GM23338 (cell line): Measurements from ENCODE around the gene F2. TPM values are rescaled to one million over a fixed set of nuclear protein-coding genes. Genes with fewer than 3 reads are reported as not detected.

Experiments
- ATAC-seq: fragments of 200-7000 bp; cut with Tn5 transposase; 3 replicates; pipeline ENCODE4 v1.9.1; 2020
- DNase-seq: peaks from one replicate; pipeline ENCODE4 v3.0.0-alpha.2; 2015; ENCODE audit warnings: low spot score
- H2AFZ ChIP-seq: fragments of 200-600 bp; sonication (generic); 2 replicates; pipeline ENCODE4 v1.8.0; 2016; ENCODE audit warnings: antibody characterized with exemption, mild to moderate bottlenecking, moderate library complexity
- H3F3A ChIP-seq: fragments of 200-600 bp; sonication (generic); replicated peaks from 2 replicates; pipeline ENCODE4 v1.8.0; 2017; ENCODE audit warnings: antibody characterized with exemption, mixed run types, low read depth
- H3K27ac ChIP-seq: fragments of 200-600 bp; sonication (generic); 2 replicates; pipeline ENCODE4 v1.6.1; 2016; ENCODE audit warnings: low read depth
- H3K27me3 ChIP-seq: fragments of 200-600 bp; sonication (generic); 2 replicates; pipeline ENCODE4 v1.8.0; 2016; ENCODE audit warnings: mild to moderate bottlenecking, mixed run types, moderate library complexity; ENCODE audit not compliant: insufficient read depth
- H3K36me3 ChIP-seq: fragments of 200-600 bp; sonication (generic); 2 replicates; pipeline ENCODE4 v1.8.0; 2016; ENCODE audit warnings: mild to moderate bottlenecking; ENCODE audit not compliant: insufficient read depth
- H3K4me1 ChIP-seq: fragments of 200-600 bp; sonication (generic); 2 replicates; pipeline ENCODE4 v1.8.0; 2016; ENCODE audit warnings: mild to moderate bottlenecking, moderate library complexity; ENCODE audit not compliant: insufficient read depth
- H3K4me2 ChIP-seq: fragments of 200-600 bp; sonication (generic); 2 replicates; pipeline ENCODE4 v1.7.1; 2017; ENCODE audit warnings: mixed run types
- H3K4me3 ChIP-seq: fragments of 200-600 bp; sonication (generic); 2 replicates; pipeline ENCODE4 v1.6.1; 2016; ENCODE audit warnings: mixed run types
- H3K79me2 ChIP-seq: fragments of 200-600 bp; sonication (generic); replicated peaks from 2 replicates; pipeline ENCODE4 v1.8.0; 2017; ENCODE audit warnings: mild to moderate bottlenecking; ENCODE audit not compliant: insufficient read depth
- H3K9me2 ChIP-seq: fragments of 200-600 bp; sonication (generic); 2 replicates; pipeline ENCODE4 v1.8.0; 2017; ENCODE audit not compliant: insufficient read depth
- H4K20me1 ChIP-seq: fragments of 200-600 bp; sonication (generic); replicated peaks from 2 replicates; pipeline ENCODE4 v1.8.0; 2017; ENCODE audit warnings: mild to moderate bottlenecking; ENCODE audit not compliant: insufficient read depth
- H3K27ac Mint-ChIP-seq: 2 replicates; pipeline ENCODE4 v1.8.0; 2020; ENCODE audit warnings: inconsistent platforms, mild to moderate bottlenecking, moderate library complexity, mixed read lengths
- H3K27me3 Mint-ChIP-seq: 3 replicates; pipeline ENCODE4 v1.8.0; 2022; ENCODE audit warnings: low read depth, mild to moderate bottlenecking, moderate library complexity, mixed read lengths, inconsistent platforms; ENCODE audit not compliant: insufficient read depth, poor library complexity
- H3K36me3 Mint-ChIP-seq: 3 replicates; pipeline ENCODE4 v1.8.0; 2021; ENCODE audit warnings: low read depth, mild to moderate bottlenecking, inconsistent platforms, moderate library complexity, mixed read lengths
- H3K4me1 Mint-ChIP-seq: 3 replicates; pipeline ENCODE4 v1.8.0; 2020; ENCODE audit warnings: mild to moderate bottlenecking, inconsistent platforms, mixed read lengths
- H3K4me3 Mint-ChIP-seq: 3 replicates; pipeline ENCODE4 v1.8.0; 2021; ENCODE audit warnings: moderate library complexity, mild to moderate bottlenecking, inconsistent platforms, mixed read lengths
- H3K9me3 Mint-ChIP-seq: 3 replicates; pipeline ENCODE4 v1.8.0; 2020; ENCODE audit warnings: moderate library complexity, mild to moderate bottlenecking, inconsistent platforms, mixed read lengths
- EZH2 ChIP-seq: fragments of 200-600 bp; sonication (generic); IDR thresholded peaks from one replicate; pipeline ENCODE4 v1.8.0; 2017; ENCODE audit warnings: antibody characterized with exemption, mild to moderate bottlenecking, low read depth; ENCODE audit not compliant: unreplicated experiment
- JUNB ChIP-seq: IDR thresholded peaks from one replicate; pipeline ENCODE4 v1.6.1; 2016; ENCODE audit warnings: antibody characterized with exemption; ENCODE audit not compliant: unreplicated experiment
- POLR2AphosphoS5 ChIP-seq: IDR thresholded peaks from 2 replicates; pipeline ENCODE4 v1.6.1; 2016; ENCODE audit warnings: antibody characterized with exemption, low read depth
- ZNF114 ChIP-seq: fragments of 250-450 bp; sonication (Bioruptor Pico); IDR thresholded peaks from 2 replicates; pipeline ENCODE4 v1.5.0; 2020; ENCODE audit warnings: mild to moderate bottlenecking, moderate library complexity
- ZNF331 ChIP-seq: fragments of 250-450 bp; sonication (Bioruptor Pico); IDR thresholded peaks from 2 replicates; pipeline ENCODE4 v1.5.0; 2020; ENCODE audit warnings: low read depth, mild to moderate bottlenecking, moderate library complexity
- polyA plus RNA-seq: library from polyadenylated mRNA; unstranded; fragments of >200 nt; fragmentation: Nextera tagmentation; extraction: Ambion mirVana; gene quantifications from 2 replicates; pipeline ENCODE4 v1.2.1, GENCODE V29; 2016
- total RNA-seq: library from RNA; depleted of rRNA; stranded (reverse); fragments of >200 nt; shearing (Covaris generic); gene quantifications from 2 replicates; pipeline ENCODE4 v1.2.3, GENCODE V29; 2014
- TF ChIP-seq, protein P1 (sequence below): IDR thresholded peaks from 2 replicates; pipeline ENCODE4 v1.6.1; 2016; ENCODE audit warnings: antibody characterized with exemption
- TF ChIP-seq, protein P2 (sequence below), 2 experiments: fragments of 200-600 bp in 1 of 2; sonication (generic) in 1 of 2; conservative IDR thresholded peaks; 2 replicates each; pipeline versions ENCODE4 v1.5.1 to v1.6.1; 2016 to 2017; ENCODE audit warnings: antibody characterized with exemption in 2 of 2, low read depth in 2 of 2, mild to moderate bottlenecking in 2 of 2, moderate library complexity in 1 of 2
- TF ChIP-seq, protein P3 (sequence below): IDR thresholded peaks from one replicate; pipeline ENCODE4 v1.6.1; 2018; ENCODE audit warnings: antibody characterized with exemption; ENCODE audit not compliant: unreplicated experiment
- TF ChIP-seq, protein P4 (sequence below): fragments of 250-450 bp; sonication (Bioruptor Pico); IDR thresholded peaks from 2 replicates; pipeline ENCODE4 v1.5.0; 2020; ENCODE audit warnings: mild to moderate bottlenecking, moderate library complexity

The F2 gene
- total and polyA plus RNA-seq, 2 experiments from 2014 or later = 0.21 TPM; not detected in 1

DNA sequence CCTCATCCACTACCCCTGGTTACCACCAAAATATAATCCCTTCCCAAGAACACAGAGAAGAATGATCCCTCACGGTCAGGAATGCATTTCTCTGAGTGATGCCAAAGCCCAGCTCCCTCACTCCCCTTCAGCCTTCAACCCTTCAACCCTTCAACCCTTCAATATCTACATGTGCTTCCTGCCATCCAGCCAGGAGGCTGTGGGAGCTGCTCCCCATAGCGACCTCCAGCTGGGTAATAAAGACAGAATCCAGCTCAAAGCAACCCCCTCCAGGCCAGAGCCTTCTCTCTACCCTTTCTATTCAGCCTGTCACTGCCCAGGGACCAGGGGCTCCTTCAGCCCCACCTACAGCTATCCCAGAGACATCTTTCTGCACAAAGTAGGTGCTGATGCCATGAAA, 21.3 kb upstream of the F2 start:
- H2AFZ ChIP-seq = no peak overlapping the region
- peaks cover 30% of the 10 kb centered on the region for H3K79me2 ChIP-seq
- H3K27ac ChIP-seq = no peak overlapping the region
- TF ChIP-seq, protein P1, sequence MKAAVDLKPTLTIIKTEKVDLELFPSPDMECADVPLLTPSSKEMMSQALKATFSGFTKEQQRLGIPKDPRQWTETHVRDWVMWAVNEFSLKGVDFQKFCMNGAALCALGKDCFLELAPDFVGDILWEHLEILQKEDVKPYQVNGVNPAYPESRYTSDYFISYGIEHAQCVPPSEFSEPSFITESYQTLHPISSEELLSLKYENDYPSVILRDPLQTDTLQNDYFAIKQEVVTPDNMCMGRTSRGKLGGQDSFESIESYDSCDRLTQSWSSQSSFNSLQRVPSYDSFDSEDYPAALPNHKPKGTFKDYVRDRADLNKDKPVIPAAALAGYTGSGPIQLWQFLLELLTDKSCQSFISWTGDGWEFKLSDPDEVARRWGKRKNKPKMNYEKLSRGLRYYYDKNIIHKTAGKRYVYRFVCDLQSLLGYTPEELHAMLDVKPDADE = no peak
- TF ChIP-seq, protein P2, sequence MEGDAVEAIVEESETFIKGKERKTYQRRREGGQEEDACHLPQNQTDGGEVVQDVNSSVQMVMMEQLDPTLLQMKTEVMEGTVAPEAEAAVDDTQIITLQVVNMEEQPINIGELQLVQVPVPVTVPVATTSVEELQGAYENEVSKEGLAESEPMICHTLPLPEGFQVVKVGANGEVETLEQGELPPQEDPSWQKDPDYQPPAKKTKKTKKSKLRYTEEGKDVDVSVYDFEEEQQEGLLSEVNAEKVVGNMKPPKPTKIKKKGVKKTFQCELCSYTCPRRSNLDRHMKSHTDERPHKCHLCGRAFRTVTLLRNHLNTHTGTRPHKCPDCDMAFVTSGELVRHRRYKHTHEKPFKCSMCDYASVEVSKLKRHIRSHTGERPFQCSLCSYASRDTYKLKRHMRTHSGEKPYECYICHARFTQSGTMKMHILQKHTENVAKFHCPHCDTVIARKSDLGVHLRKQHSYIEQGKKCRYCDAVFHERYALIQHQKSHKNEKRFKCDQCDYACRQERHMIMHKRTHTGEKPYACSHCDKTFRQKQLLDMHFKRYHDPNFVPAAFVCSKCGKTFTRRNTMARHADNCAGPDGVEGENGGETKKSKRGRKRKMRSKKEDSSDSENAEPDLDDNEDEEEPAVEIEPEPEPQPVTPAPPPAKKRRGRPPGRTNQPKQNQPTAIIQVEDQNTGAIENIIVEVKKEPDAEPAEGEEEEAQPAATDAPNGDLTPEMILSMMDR (conservative IDR thresholded peaks at IDR 0.05; ENCODE audit: low read depth in 2 of 2) = no peak
- TF ChIP-seq EZH2 = no peak
- Mint-ChIP-seq H3K4me3 (no peak overlapping the region), H3K4me1 (peaks cover 19% of the 10 kb centered on the region), H3K27me3 (peaks cover 14% of the 10 kb centered on the region), H3K9me3 (no peaks in the 10 kb centered on the region), H3K36me3 (peaks cover 18% of the 10 kb centered on the region), H3K27ac (no peak overlapping the region)
- H3K9me2 ChIP-seq = no peaks in the 10 kb centered on the region
- no peaks in the 10 kb centered on the region for H3F3A ChIP-seq
- peaks cover 11% of the 10 kb centered on the region for H3K36me3 ChIP-seq
- no peak overlapping the region for H3K4me3 ChIP-seq
- 0 out of 2 replicates have a peak, but pooled peaks cover 4% of the 10 kb centered on the region for H3K4me1 ChIP-seq
- no peak for DNase-seq
- no peaks in the 10 kb centered on the region for H3K27me3 ChIP-seq
- H4K20me1 ChIP-seq = no peaks in the 10 kb centered on the region
- H3K4me2 ChIP-seq = no peak overlapping the region
- no peak for ATAC-seq

DNA sequence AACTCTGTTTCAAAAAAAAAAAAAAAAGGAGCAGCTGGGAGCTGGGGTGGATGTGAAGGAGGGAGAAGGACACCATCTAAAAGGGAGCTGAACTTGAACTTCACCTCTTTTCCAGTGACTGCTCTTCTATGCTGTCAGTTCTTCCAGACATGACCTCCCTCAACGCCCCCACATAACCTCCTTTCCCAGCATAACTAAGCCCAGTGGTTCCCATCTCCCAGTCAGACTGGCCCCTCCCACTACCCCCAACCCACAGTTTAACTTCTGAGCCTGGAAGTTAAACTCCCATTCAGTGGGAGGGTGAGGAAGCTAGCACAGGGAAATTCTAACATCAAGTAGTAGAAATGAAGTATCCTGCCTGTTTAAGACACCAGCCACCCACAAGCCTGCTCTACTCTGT, 20.4 kb upstream of the F2 start:
- no peaks in the 10 kb centered on the region for H3K27me3 ChIP-seq
- H3K9me3 Mint-ChIP-seq = no peaks in the 10 kb centered on the region
- H3F3A ChIP-seq = no peaks in the 10 kb centered on the region
- peaks cover 30% of the 10 kb centered on the region for H3K79me2 ChIP-seq
- H3K27me3 Mint-ChIP-seq = peaks cover 15% of the 10 kb centered on the region
- no peak overlapping the region for H3K27ac ChIP-seq
- no peak overlapping the region for H3K4me3 Mint-ChIP-seq
- no peaks in the 10 kb centered on the region; the same call in 1 of the 2 replicates for H4K20me1 ChIP-seq
- H3K36me3 Mint-ChIP-seq = peaks cover 26% of the 10 kb centered on the region
- no peak overlapping the region for H2AFZ ChIP-seq
- H3K4me1 ChIP-seq = 0 out of 2 replicates have a peak, but pooled peaks cover 4% of the 10 kb centered on the region
- no peak for DNase-seq
- no peak overlapping the region for H3K27ac Mint-ChIP-seq
- peaks cover 19% of the 10 kb centered on the region for H3K4me1 Mint-ChIP-seq
- H3K4me3 ChIP-seq = no peak overlapping the region
- H3K9me2 ChIP-seq = no peaks in the 10 kb centered on the region
- no peak for ATAC-seq
- no peak overlapping the region for H3K4me2 ChIP-seq
- peaks cover 17% of the 10 kb centered on the region for H3K36me3 ChIP-seq
- TF ChIP-seq ZNF331 (no peak), JUNB (no peak), POLR2AphosphoS5 (no peak), ZNF114 (no peak)
- TF ChIP-seq, protein P3, sequence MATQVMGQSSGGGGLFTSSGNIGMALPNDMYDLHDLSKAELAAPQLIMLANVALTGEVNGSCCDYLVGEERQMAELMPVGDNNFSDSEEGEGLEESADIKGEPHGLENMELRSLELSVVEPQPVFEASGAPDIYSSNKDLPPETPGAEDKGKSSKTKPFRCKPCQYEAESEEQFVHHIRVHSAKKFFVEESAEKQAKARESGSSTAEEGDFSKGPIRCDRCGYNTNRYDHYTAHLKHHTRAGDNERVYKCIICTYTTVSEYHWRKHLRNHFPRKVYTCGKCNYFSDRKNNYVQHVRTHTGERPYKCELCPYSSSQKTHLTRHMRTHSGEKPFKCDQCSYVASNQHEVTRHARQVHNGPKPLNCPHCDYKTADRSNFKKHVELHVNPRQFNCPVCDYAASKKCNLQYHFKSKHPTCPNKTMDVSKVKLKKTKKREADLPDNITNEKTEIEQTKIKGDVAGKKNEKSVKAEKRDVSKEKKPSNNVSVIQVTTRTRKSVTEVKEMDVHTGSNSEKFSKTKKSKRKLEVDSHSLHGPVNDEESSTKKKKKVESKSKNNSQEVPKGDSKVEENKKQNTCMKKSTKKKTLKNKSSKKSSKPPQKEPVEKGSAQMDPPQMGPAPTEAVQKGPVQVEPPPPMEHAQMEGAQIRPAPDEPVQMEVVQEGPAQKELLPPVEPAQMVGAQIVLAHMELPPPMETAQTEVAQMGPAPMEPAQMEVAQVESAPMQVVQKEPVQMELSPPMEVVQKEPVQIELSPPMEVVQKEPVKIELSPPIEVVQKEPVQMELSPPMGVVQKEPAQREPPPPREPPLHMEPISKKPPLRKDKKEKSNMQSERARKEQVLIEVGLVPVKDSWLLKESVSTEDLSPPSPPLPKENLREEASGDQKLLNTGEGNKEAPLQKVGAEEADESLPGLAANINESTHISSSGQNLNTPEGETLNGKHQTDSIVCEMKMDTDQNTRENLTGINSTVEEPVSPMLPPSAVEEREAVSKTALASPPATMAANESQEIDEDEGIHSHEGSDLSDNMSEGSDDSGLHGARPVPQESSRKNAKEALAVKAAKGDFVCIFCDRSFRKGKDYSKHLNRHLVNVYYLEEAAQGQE = no peak
- TF ChIP-seq, protein P4, sequence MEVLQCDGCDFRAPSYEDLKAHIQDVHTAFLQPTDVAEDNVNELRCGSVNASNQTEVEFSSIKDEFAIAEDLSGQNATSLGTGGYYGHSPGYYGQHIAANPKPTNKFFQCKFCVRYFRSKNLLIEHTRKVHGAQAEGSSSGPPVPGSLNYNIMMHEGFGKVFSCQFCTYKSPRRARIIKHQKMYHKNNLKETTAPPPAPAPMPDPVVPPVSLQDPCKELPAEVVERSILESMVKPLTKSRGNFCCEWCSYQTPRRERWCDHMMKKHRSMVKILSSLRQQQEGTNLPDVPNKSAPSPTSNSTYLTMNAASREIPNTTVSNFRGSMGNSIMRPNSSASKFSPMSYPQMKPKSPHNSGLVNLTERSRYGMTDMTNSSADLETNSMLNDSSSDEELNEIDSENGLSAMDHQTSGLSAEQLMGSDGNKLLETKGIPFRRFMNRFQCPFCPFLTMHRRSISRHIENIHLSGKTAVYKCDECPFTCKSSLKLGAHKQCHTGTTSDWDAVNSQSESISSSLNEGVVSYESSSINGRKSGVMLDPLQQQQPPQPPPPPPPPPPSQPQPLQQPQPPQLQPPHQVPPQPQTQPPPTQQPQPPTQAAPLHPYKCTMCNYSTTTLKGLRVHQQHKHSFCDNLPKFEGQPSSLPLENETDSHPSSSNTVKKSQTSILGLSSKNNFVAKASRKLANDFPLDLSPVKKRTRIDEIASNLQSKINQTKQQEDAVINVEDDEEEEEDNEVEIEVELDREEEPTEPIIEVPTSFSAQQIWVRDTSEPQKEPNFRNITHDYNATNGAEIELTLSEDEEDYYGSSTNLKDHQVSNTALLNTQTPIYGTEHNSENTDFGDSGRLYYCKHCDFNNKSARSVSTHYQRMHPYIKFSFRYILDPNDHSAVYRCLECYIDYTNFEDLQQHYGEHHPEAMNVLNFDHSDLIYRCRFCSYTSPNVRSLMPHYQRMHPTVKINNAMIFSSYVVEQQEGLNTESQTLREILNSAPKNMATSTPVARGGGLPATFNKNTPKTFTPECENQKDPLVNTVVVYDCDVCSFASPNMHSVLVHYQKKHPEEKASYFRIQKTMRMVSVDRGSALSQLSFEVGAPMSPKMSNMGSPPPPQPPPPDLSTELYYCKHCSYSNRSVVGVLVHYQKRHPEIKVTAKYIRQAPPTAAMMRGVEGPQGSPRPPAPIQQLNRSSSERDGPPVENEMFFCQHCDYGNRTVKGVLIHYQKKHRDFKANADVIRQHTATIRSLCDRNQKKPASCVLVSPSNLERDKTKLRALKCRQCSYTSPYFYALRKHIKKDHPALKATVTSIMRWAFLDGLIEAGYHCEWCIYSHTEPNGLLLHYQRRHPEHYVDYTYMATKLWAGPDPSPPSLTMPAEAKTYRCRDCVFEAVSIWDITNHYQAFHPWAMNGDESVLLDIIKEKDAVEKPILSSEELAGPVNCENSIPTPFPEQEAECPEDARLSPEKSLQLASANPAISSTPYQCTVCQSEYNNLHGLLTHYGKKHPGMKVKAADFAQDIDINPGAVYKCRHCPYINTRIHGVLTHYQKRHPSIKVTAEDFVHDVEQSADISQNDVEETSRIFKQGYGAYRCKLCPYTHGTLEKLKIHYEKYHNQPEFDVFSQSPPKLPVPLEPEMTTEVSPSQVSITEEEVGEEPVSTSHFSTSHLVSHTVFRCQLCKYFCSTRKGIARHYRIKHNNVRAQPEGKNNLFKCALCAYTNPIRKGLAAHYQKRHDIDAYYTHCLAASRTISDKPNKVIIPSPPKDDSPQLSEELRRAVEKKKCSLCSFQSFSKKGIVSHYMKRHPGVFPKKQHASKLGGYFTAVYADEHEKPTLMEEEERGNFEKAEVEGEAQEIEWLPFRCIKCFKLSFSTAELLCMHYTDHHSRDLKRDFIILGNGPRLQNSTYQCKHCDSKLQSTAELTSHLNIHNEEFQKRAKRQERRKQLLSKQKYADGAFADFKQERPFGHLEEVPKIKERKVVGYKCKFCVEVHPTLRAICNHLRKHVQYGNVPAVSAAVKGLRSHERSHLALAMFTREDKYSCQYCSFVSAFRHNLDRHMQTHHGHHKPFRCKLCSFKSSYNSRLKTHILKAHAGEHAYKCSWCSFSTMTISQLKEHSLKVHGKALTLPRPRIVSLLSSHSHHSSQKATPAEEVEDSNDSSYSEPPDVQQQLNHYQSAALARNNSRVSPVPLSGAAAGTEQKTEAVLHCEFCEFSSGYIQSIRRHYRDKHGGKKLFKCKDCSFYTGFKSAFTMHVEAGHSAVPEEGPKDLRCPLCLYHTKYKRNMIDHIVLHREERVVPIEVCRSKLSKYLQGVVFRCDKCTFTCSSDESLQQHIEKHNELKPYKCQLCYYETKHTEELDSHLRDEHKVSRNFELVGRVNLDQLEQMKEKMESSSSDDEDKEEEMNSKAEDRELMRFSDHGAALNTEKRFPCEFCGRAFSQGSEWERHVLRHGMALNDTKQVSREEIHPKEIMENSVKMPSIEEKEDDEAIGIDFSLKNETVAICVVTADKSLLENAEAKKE = no peak
